ENCODE measurements around the gene GRIK2.

DNA sequence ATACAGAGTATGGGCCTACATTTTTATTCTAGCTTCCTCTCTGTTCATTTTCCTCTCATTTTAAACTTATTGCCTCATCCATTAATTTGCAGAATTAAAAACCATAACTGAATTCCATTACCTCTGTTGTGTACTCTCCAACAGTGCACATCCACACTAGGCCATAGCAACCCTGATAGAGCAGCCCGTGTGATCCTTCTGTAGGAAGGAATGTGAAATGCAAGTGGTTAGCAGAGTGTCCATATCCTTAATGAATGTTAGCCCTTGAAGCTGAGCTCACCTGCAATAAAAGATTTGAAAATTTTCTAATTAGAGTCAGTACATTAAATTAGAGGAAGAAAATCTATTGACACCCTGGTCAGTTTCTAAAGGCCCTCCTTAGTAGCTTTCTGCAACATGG, 6.5 kb upstream of the GRIK2 start:
- no peak for TF ChIP-seq TAF1 (IDR thresholded peaks at IDR 0.05; ENCODE audit: borderline replicate concordance, low read depth, low read length)
- TF ChIP-seq, protein P1, sequence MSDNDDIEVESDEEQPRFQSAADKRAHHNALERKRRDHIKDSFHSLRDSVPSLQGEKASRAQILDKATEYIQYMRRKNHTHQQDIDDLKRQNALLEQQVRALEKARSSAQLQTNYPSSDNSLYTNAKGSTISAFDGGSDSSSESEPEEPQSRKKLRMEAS (IDR thresholded peaks at IDR 0.05; ENCODE audit: low read depth) = no peak
- no peak for TF ChIP-seq EP300 (IDR thresholded peaks at IDR 0.05; ENCODE audit: borderline replicate concordance in 1 of 2, low read depth in 1 of 2, low read length in 1 of 2)
- TF ChIP-seq, protein P2, sequence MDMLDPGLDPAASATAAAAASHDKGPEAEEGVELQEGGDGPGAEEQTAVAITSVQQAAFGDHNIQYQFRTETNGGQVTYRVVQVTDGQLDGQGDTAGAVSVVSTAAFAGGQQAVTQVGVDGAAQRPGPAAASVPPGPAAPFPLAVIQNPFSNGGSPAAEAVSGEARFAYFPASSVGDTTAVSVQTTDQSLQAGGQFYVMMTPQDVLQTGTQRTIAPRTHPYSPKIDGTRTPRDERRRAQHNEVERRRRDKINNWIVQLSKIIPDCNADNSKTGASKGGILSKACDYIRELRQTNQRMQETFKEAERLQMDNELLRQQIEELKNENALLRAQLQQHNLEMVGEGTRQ (IDR thresholded peaks at IDR 0.05; ENCODE audit: borderline replicate concordance, low read depth, low read length) = no peak
- no peak for TF ChIP-seq SMC3 (IDR thresholded peaks at IDR 0.05; ENCODE audit: low read depth, low read length)
- TF ChIP-seq, protein P3, sequence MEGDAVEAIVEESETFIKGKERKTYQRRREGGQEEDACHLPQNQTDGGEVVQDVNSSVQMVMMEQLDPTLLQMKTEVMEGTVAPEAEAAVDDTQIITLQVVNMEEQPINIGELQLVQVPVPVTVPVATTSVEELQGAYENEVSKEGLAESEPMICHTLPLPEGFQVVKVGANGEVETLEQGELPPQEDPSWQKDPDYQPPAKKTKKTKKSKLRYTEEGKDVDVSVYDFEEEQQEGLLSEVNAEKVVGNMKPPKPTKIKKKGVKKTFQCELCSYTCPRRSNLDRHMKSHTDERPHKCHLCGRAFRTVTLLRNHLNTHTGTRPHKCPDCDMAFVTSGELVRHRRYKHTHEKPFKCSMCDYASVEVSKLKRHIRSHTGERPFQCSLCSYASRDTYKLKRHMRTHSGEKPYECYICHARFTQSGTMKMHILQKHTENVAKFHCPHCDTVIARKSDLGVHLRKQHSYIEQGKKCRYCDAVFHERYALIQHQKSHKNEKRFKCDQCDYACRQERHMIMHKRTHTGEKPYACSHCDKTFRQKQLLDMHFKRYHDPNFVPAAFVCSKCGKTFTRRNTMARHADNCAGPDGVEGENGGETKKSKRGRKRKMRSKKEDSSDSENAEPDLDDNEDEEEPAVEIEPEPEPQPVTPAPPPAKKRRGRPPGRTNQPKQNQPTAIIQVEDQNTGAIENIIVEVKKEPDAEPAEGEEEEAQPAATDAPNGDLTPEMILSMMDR (IDR thresholded peaks at IDR 0.05) = peak; percentile 41
- TF ChIP-seq RCOR1 (IDR thresholded peaks at IDR 0.05; ENCODE audit: low read length) = no peak
